HG03135 (cell line): ENCODE measurements around the gene SCARF2.
"Not testable (repeated sequence)": the region's sequence is repeated elsewhere in the genome, so short reads cannot be mapped to it uniquely, and the experiment has no call there.

ENCODE experiments used
- ATAC-seq: cut with Tn5 transposase; IDR thresholded peaks from one replicate; pipeline ENCODE4 v1.9.1; 2021; ENCODE audit warnings: mild to moderate bottlenecking, moderate library complexity; ENCODE audit not compliant: unreplicated experiment

Gene SCARF2

DNA sequence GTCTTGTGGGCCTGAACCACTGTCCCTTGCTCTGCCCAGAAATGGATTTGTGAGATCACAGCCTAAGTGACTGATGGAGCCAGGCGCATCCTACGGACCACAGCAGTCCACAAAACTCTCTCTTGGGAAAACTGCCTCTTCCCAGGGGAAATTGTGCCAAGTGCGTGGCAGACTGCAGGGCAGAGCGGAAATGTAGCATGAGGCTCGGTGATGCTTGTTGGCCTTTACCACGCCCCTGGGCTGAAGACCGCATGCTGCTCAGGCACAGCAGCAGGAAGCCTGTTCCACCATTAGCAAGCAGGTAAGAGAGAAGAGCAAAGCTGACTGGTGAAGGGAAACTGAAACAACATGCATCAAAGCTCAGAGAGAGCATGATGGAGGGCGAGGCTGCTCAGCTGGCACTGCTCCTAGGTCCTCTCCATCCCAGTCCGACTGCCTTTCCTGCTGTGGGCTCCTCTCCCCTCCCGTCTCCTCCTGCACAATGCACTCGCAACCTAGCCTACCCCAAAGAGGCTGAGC lies 26.5 kb upstream of the SCARF2 start:
- ATAC-seq, result no peak

DNA sequence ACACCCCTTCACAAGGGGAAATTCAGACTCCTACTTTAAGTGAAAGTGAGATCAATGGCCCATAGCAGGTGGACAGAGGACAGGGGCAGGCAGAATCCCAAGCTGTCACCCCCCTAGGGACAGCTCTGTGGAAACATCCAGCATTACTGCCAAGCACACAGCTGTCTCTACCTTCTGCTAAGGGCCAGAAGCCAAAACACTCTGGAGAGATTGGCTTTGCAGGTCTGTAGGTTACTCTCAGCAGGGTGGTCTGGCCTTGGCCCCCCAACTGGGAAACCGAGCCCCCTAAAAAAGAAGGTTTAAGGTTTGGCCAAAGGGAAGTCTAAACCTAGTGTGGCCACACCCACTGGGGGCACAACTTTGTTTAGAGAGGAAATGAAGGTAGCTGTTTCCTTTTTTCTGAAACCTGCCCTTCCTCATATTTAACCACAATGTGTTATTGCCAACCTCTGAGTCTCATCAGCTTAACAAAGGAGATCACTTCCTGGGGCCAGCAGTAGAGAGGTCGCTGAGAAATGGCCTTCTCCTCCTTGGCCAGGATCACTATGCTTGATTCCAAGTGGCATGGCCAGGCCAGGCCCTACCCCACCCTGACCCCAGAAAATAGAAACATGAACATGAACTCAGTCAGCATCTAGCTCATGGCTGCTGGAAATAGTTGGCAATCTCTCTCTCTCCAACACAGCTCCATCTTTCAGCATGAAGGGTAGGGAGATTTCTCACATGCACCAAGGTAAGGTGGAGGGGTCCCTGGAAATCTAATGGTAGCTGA lies 25.9 kb upstream of the SCARF2 start:
- ATAC-seq, result no peak

DNA sequence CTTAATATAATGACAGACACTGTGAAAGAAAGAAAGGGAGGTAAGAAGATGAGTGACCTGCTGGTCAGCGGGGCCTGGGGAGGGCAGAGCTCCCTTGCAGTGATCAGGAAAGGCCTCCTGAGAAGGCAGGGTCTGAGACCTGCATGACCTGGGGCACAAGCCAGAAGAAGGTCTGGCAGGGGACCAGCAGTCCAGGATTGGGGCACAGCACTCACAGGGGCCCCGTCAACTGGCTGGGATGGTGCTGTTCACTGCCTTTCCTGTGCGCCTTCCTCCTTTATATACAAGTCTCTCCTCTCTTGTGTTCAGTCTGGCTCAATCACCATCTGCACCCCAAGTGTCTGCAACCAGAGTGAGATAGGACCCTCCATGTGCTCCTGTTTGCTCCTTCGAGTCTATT lies 22.2 kb upstream of the SCARF2 start:
- ATAC-seq, result no peak

DNA sequence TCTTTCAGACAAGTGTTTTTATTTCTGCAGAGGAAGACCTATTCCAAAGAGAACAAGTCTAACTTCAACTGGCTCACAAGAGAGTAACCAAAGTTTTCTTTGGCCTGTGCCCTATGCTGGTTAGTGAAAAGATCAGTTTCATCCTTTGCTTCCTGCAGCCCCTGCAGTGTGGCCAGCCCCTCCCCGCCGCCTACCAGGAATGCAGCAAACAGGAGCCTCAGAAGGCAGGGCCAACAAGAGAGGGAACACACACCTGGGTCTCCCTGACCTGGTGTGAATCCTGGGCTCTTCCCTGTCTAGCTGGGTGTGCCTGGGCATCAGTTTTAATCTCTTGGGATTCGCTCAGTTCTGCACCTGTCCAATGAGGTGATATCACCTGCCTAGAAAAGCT lies 21.5 kb upstream of the SCARF2 start:
- ATAC-seq, result no peak

GRCh38 chr22:20458530-20459151 lies 21.0 kb upstream of the SCARF2 start:
- ATAC-seq, result no peak

DNA sequence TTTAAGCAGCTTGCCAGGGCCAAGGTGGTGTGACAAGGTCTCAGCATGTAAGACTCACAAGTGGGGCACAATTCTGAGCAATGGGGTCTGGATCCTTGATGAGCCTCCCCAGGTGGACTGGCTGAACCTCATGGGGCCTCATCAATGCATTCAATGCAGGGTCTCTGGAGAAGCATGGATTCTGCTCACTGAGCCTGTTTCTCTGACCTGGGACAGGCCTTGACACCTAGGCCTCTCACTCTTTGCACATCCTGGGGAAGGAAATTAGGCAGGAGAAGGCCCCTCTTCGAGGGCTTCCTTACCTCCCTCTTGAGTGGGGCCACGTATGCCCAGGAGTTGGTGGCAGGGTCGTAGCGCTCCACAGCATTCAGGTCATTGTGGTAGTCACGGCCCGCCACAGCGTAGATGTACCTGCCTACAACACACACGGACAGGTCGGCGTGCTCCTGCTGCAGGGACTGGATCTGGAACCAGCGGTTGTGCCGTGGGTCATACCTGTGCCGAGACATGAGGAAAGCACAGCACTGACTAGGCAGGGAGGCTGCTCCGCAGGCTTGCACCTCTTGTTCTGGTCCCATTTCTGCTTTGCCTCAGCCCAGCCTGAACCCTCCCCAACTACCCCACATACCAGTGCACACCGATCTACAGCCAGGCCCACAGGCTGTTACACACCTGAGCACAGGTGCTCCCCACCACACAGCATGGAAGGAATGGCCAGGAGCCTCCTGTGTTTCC lies 20.0 kb upstream of the SCARF2 start:
- ATAC-seq, result no peak

GRCh38 chr22:20456722-20457076 lies 19.1 kb upstream of the SCARF2 start:
- no peak for ATAC-seq

- no peak for ATAC-seq
Measured at GRCh38 chr22:20456064-20456721, 18.6 kb upstream of the SCARF2 start.

DNA sequence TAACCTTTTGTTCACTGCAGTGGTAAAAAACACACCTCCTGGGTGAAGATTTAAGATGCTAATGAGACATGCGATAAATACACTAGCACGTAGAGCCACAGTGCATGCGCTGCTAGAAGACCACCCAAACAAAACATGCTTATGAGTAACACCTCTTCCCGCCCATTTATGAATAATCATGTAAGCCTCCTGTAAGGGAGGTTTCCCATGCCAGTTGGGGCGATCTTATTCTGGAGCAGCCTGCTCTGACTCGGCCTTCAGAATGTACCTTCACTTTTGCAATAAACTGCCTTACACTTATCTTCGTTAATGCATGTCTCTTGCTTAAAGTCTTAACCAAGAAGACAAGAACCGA lies 18.1 kb upstream of the SCARF2 start:
- no peak for ATAC-seq

GRCh38 chr22:20453222-20453621 lies 15.6 kb upstream of the SCARF2 start:
- ATAC-seq, result no peak

DNA sequence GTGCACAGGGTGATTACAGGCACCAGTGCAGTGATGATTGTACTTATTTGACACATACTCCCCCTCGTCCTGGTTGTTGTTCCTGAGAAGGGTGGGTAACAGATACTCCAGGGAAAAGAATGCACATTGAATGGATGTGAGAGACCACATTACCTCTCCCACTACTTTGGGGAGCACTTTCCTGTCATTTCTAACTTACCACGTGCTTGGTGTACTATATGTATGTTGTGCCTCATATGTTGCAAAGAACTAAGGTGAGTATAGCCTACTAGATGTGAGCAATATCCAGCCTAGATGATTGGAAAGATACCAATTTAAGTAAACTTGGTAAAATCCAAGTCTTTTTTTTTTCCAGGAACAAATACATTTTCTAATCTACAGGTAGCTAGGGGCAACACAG lies 14.3 kb upstream of the SCARF2 start:
- ATAC-seq, result no peak

DNA sequence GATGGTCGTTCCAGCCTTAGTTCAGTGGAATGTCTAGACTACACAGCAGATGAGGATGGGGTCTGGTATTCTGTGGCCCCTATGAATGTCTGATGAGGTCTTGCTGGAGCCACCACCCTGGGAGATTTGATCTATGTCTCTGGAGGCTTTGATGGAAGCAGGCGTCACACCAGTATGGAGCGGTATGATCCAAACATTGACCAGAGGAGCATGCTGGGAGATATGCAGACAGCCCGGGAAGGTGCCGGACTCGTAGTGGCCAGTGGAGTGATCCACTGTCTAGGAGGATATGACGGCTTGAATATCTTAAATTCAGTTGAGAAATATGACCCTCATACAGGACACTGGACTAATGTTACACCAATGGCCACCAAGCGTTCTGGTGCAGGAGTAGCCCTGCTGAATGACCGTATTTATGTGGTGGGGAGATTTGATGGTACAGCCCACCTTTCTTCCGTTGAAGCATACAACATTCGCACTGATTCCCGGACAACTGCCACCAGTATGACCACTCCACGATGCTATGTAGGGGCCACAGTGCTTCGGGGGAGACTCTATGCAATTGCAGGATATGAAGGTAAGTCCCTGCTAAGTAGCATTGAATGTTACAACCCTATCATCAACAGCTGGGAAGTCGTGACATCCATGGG lies 13.6 kb upstream of the SCARF2 start:
- not testable (repeated sequence) for ATAC-seq

GRCh38 chr22:20450551-20450906 lies 12.9 kb upstream of the SCARF2 start:
- ATAC-seq, result no peak

DNA sequence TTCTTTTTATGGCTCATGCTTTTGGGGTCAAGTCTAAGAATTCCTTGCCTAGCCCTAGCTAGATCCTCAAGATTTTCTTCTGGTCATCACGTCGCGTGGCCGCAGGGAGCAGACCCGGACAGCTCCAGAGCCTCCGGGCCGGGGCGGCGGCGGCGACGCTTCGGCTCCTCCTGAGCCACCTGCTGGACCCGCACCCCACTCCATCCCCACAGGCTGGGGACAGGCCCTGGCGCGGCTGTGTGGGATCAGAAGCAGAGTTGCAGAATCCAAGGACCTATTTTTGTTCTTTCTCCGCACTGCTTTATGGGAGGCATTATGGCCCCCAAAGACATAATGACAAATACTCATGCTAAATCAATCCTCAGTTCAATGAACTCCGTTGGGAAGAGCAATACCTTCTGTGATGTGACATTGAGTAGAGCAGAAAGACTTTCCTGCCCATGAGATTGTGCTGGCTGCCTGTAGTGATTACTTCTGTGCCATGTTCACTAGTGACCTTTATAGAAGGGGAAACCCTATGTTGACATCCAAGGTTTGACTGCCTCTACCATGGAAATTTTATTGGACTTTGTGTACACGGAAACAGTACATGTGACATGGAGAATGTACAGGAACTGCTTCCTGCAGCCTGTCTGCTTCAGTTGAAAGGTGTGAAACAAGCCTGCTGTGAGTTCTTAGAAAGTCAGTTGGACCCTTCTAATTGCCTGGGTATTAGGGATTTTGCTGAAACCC lies 12.4 kb upstream of the SCARF2 start:
- ATAC-seq, result no peak

- ATAC-seq, result no peak
Measured at GRCh38 chr22:20448630-20449029, 11.0 kb upstream of the SCARF2 start.

GRCh38 chr22:20446383-20446970 lies 8.9 kb upstream of the SCARF2 start:
- ATAC-seq, result no peak

DNA sequence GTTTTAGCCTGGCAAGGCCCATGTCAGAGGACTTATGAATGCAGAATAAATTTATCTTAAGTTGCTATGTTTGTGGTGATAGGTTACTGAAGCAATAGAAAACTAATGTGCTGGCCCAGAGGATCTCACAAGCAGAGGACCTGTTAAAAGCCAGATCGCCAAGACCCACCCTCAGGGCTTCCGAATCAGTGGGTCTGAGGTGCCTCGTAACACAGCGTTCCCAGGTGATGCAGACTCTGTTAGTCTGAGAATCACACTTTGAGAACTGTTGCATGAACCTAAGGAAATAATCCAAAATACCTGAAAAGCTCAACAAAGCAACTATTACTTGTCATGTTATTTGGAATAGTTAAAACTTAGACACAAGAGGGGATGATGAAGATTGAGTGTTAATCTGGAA lies 6.7 kb upstream of the SCARF2 start:
- no peak for ATAC-seq

GRCh38 chr22:20442485-20443284 lies 5.1 kb upstream of the SCARF2 start:
- ATAC-seq, result no peak
